ENCODE results near the gene SNX8.

The SNX8 gene

GRCh38 chr7:2314209-2314955 is at the start of gene SNX8:
TSS of gene SNX8 (minus strand) at chr7:2314441. CDS start at chr7:2314421, 20 bp downstream.
- peaks cover 2% of the 10 kb centered on the region for H3K36me3 Mint-ChIP-seq (ENCODE audit: low read depth)
- H3K27me3 Mint-ChIP-seq (ENCODE audit: low read depth): no peaks in the 10 kb centered on the region
- H3K4me3 Mint-ChIP-seq: peak within 1 kb of the TSS; percentile 91
- no peaks in the 10 kb centered on the region for H3K9me3 Mint-ChIP-seq
- H3K27ac Mint-ChIP-seq: peak within 1 kb of the TSS; percentile 89
- H3K4me1 Mint-ChIP-seq (ENCODE audit: low read depth): peaks cover 12% of the 10 kb centered on the region

- peaks cover 18% of the 10 kb centered on the region for H3K4me1 Mint-ChIP-seq (ENCODE audit: low read depth)
- no peak overlapping the region for H3K4me3 Mint-ChIP-seq
- peaks cover 42% of the 10 kb centered on the region for H3K36me3 Mint-ChIP-seq (ENCODE audit: low read depth)
- no peak overlapping the region for H3K27ac Mint-ChIP-seq
- H3K27me3 Mint-ChIP-seq (ENCODE audit: low read depth): no peaks in the 10 kb centered on the region
- H3K9me3 Mint-ChIP-seq: no peaks in the 10 kb centered on the region
Observed at GRCh38 chr7:2362385-2363088, 48.3 kb upstream of the SNX8 start.

- Mint-ChIP-seq H3K27ac (no peak overlapping the region), H3K36me3 (ENCODE audit: low read depth) (peaks cover 39% of the 10 kb centered on the region), H3K27me3 (ENCODE audit: low read depth) (no peaks in the 10 kb centered on the region), H3K4me1 (ENCODE audit: low read depth) (peaks cover 23% of the 10 kb centered on the region), H3K4me3 (no peak overlapping the region), H3K9me3 (no peaks in the 10 kb centered on the region)
Observed at GRCh38 chr7:2360796-2361195, 46.6 kb upstream of the SNX8 start.

- no peaks in the 10 kb centered on the region for H3K27me3 Mint-ChIP-seq (ENCODE audit: low read depth)
- no peak overlapping the region for H3K27ac Mint-ChIP-seq
- H3K36me3 Mint-ChIP-seq (ENCODE audit: low read depth): peaks cover 32% of the 10 kb centered on the region
- H3K4me1 Mint-ChIP-seq (ENCODE audit: low read depth): peaks cover 23% of the 10 kb centered on the region
- H3K9me3 Mint-ChIP-seq: no peaks in the 10 kb centered on the region
- no peak overlapping the region for H3K4me3 Mint-ChIP-seq
Observed at GRCh38 chr7:2359610-2360009, 45.4 kb upstream of the SNX8 start.

- Mint-ChIP-seq H3K27ac (no peak overlapping the region), H3K27me3 (ENCODE audit: low read depth) (no peaks in the 10 kb centered on the region), H3K9me3 (no peaks in the 10 kb centered on the region), H3K4me3 (no peak overlapping the region), H3K36me3 (ENCODE audit: low read depth) (peaks cover 30% of the 10 kb centered on the region), H3K4me1 (ENCODE audit: low read depth) (peaks cover 23% of the 10 kb centered on the region)
Observed at GRCh38 chr7:2358968-2359527, 44.8 kb upstream of the SNX8 start.

- H3K9me3 Mint-ChIP-seq: no peaks in the 10 kb centered on the region
- peaks cover 25% of the 10 kb centered on the region for H3K4me1 Mint-ChIP-seq (ENCODE audit: low read depth)
- H3K27me3 Mint-ChIP-seq (ENCODE audit: low read depth): no peaks in the 10 kb centered on the region
- peaks cover 19% of the 10 kb centered on the region for H3K36me3 Mint-ChIP-seq (ENCODE audit: low read depth)
- peak overlapping the region; percentile 0 for H3K27ac Mint-ChIP-seq
- peak overlapping the region; percentile 17 for H3K4me3 Mint-ChIP-seq
Observed at GRCh38 chr7:2357571-2357970, 43.3 kb upstream of the SNX8 start.

- Mint-ChIP-seq H3K27me3 (ENCODE audit: low read depth) (no peaks in the 10 kb centered on the region), H3K4me3 (peak overlapping the region; percentile 1), H3K4me1 (ENCODE audit: low read depth) (peaks cover 25% of the 10 kb centered on the region), H3K27ac (no peak overlapping the region), H3K36me3 (ENCODE audit: low read depth) (peaks cover 16% of the 10 kb centered on the region), H3K9me3 (no peaks in the 10 kb centered on the region)
Observed at GRCh38 chr7:2357165-2357564, 42.9 kb upstream of the SNX8 start.

- peaks cover 25% of the 10 kb centered on the region for H3K4me1 Mint-ChIP-seq (ENCODE audit: low read depth)
Observed at GRCh38 chr7:2355705-2356008, 41.4 kb upstream of the SNX8 start.

GRCh38 chr7:2354939-2355704 is 40.9 kb upstream of the SNX8 start:
- Mint-ChIP-seq H3K9me3 (no peaks in the 10 kb centered on the region), H3K4me3 (peak overlapping the region; percentile 91), H3K4me1 (ENCODE audit: low read depth) (peaks cover 20% of the 10 kb centered on the region), H3K27me3 (ENCODE audit: low read depth) (no peaks in the 10 kb centered on the region), H3K27ac (peak overlapping the region; percentile 99), H3K36me3 (ENCODE audit: low read depth) (peaks cover 14% of the 10 kb centered on the region)

More at GRCh38 chr7:2355705-2356008, 41.4 kb upstream of the SNX8 start:
- Mint-ChIP-seq H3K27me3 (ENCODE audit: low read depth) (no peaks in the 10 kb centered on the region), H3K4me3 (peak overlapping the region; percentile 86), H3K36me3 (ENCODE audit: low read depth) (peaks cover 16% of the 10 kb centered on the region), H3K27ac (peak overlapping the region; percentile 88), H3K9me3 (no peaks in the 10 kb centered on the region)

- peaks cover 13% of the 10 kb centered on the region for H3K36me3 Mint-ChIP-seq (ENCODE audit: low read depth)
- H3K4me1 Mint-ChIP-seq (ENCODE audit: low read depth): peaks cover 13% of the 10 kb centered on the region
- peak within 1 kb of the TSS; percentile 99 for H3K27ac Mint-ChIP-seq
- H3K27me3 Mint-ChIP-seq (ENCODE audit: low read depth): no peaks in the 10 kb centered on the region
- no peaks in the 10 kb centered on the region for H3K9me3 Mint-ChIP-seq
- peak within 1 kb of the TSS; percentile 91 for H3K4me3 Mint-ChIP-seq
Observed at GRCh38 chr7:2354186-2354938, 40.1 kb upstream of the SNX8 start, which contains the start of gene EIF3B. TSS of gene EIF3B (plus strand) at chr7:2354827. CDS start at chr7:2354922, 95 bp downstream.

- H3K27me3 Mint-ChIP-seq (ENCODE audit: low read depth): no peaks in the 10 kb centered on the region
- no peaks in the 10 kb centered on the region for H3K9me3 Mint-ChIP-seq
- peak overlapping the region; percentile 99 for H3K27ac Mint-ChIP-seq
- H3K4me1 Mint-ChIP-seq (ENCODE audit: low read depth): peaks cover 9% of the 10 kb centered on the region
- peak overlapping the region; percentile 91 for H3K4me3 Mint-ChIP-seq
- peaks cover 10% of the 10 kb centered on the region for H3K36me3 Mint-ChIP-seq (ENCODE audit: low read depth)
Observed at GRCh38 chr7:2353936-2354185, 39.6 kb upstream of the SNX8 start.

- H3K27me3 Mint-ChIP-seq (ENCODE audit: low read depth): no peaks in the 10 kb centered on the region
- no peaks in the 10 kb centered on the region for H3K9me3 Mint-ChIP-seq
- peaks cover 10% of the 10 kb centered on the region for H3K36me3 Mint-ChIP-seq (ENCODE audit: low read depth)
- peak overlapping the region; percentile 91 for H3K4me3 Mint-ChIP-seq
- peak overlapping the region; percentile 99 for H3K27ac Mint-ChIP-seq
- peaks cover 9% of the 10 kb centered on the region for H3K4me1 Mint-ChIP-seq (ENCODE audit: low read depth)
Observed at GRCh38 chr7:2353113-2353935, 39.1 kb upstream of the SNX8 start.

GRCh38 chr7:2350861-2351260 is 36.6 kb upstream of the SNX8 start:
- Mint-ChIP-seq H3K27me3 (ENCODE audit: low read depth) (no peaks in the 10 kb centered on the region), H3K27ac (no peak overlapping the region), H3K4me3 (no peak overlapping the region), H3K36me3 (ENCODE audit: low read depth) (peaks cover 5% of the 10 kb centered on the region), H3K9me3 (no peaks in the 10 kb centered on the region), H3K4me1 (ENCODE audit: low read depth) (peaks cover 8% of the 10 kb centered on the region)

All from T-helper 1 cell treated with Interleukin-12 subunit alpha and Interleukin-12 subunit beta and Interleukin-4 antibody, amounts not matched to agents 30 μg/mL and 1 μg/mL, for 36 hours (primary cell).